GM20000 (cell line): ENCODE data around the gene CLEC5A.

ENCODE experiments used
- DNase-seq: peaks from one replicate; pipeline ENCODE4 v3.0.0; 2012; ENCODE audit warnings: low spot score
- CTCF ChIP-seq: IDR thresholded peaks from 2 replicates; pipeline ENCODE4 v1.5.1; 2012; ENCODE audit warnings: mild to moderate bottlenecking, control low read depth; ENCODE audit errors: extremely low read depth, missing control alignments

The CLEC5A gene

GRCh38 chr7:141884539-141885225, 62.1 kb downstream of the CLEC5A start:
- TF ChIP-seq CTCF = no peak
- DNase-seq = peak; percentile 6

- TF ChIP-seq CTCF = no peak
Measured at GRCh38 chr7:141880960-141881359, 65.8 kb downstream of the CLEC5A start.

DNA sequence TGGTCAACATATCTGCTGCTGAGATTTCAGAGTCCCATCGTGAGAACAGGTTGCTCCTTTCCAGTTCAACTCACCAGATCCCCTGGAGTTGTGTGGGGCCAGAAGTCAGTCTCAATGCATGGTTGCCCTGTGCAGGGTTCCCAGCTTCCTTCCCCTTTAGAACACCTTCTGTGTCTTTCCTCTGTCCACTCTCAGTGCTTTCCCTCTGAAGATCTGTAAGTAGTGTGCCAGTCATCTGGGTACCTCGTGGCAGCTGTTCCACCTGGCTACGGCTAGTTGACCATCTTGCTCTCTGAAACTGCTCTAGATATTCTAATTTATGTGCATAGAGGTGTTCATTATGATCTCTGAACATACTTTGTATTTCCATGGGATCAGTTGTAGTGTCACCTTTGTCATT, 69.4 kb downstream of the CLEC5A start:
- no peak for TF ChIP-seq CTCF
- DNase-seq = no peak

More at GRCh38 chr7:141880960-141881359, 65.8 kb downstream of the CLEC5A start:
- no peak for DNase-seq
